HepG2 (cell line): Measurements from ENCODE around the gene YIPF4. TPM values are rescaled to one million over a fixed set of nuclear protein-coding genes. Genes with fewer than 3 reads are reported as not detected.

Experiments used
- ASH2L ChIP-seq: fragments of 300-600, 200-600 bp; sonication (generic); IDR thresholded peaks from 2 replicates; pipeline ENCODE4 v1.7.0; 2017; ENCODE audit warnings: low read depth, mild to moderate bottlenecking, moderate library complexity, mixed read lengths, low read length; ENCODE audit not compliant: insufficient read length
- ATF1 ChIP-seq: IDR thresholded peaks from 2 replicates; pipeline ENCODE4 v1.6.1; 2016; ENCODE audit warnings: mild to moderate bottlenecking, control low read depth
- CREM ChIP-seq, 2 experiments: sonication (generic) in 1 of 2; formaldehyde crosslinking in 1 of 2; IDR thresholded peaks; 2 replicates each; pipeline versions ENCODE4 v1.4.0 to v1.6.1; 2016 to 2020; ENCODE audit warnings: antibody characterized with exemption in 1 of 2, mild to moderate bottlenecking in 1 of 2, missing genetic modification reagents in 1 of 2
- DNMT1 ChIP-seq: sonication (generic); formaldehyde crosslinking; IDR thresholded peaks from 2 replicates; pipeline ENCODE4 v1.5.1; 2020; ENCODE audit warnings: mild to moderate bottlenecking, missing genetic modification reagents
- FLYWCH1 ChIP-seq: sonication (generic); formaldehyde crosslinking; IDR thresholded peaks from 2 replicates; pipeline ENCODE4 v1.8.1; 2023; ENCODE audit warnings: mild to moderate bottlenecking, missing genetic modification reagents
- GPN1 ChIP-seq: sonication (generic); formaldehyde crosslinking; IDR thresholded peaks from 2 replicates; pipeline ENCODE4 v1.5.1; 2020; ENCODE audit warnings: missing genetic modification reagents, borderline replicate concordance
- HES4 ChIP-seq: sonication (generic); formaldehyde crosslinking; IDR thresholded peaks from 2 replicates; pipeline ENCODE4 v1.9.0; 2021; ENCODE audit warnings: mild to moderate bottlenecking, missing genetic modification reagents, borderline replicate concordance
- HOXA7 ChIP-seq: sonication (generic); formaldehyde crosslinking; IDR thresholded peaks from 2 replicates; pipeline ENCODE4 v1.8.1; 2022; ENCODE audit warnings: mild to moderate bottlenecking, missing genetic modification reagents, moderate library complexity
- HOXA9 ChIP-seq: sonication (generic); formaldehyde crosslinking; IDR thresholded peaks from 2 replicates; pipeline ENCODE4 v1.8.1; 2022; ENCODE audit warnings: missing genetic modification reagents, mild to moderate bottlenecking, moderate library complexity, borderline replicate concordance
- IRF2 ChIP-seq: IDR thresholded peaks from 2 replicates; pipeline ENCODE4 v1.6.1; 2018; ENCODE audit warnings: missing genetic modification reagents, missing compliant biosample characterization
- MZF1 ChIP-seq: sonication (generic); formaldehyde crosslinking; IDR thresholded peaks from 2 replicates; pipeline ENCODE4 v1.8.1; 2023; ENCODE audit warnings: mild to moderate bottlenecking, missing genetic modification reagents, borderline replicate concordance
- POGZ ChIP-seq: sonication (generic); formaldehyde crosslinking; IDR thresholded peaks from 2 replicates; pipeline ENCODE4 v1.4.0; 2020; ENCODE audit warnings: mild to moderate bottlenecking, missing genetic modification reagents
- THYN1 ChIP-seq: sonication (generic); formaldehyde crosslinking; IDR thresholded peaks from 2 replicates; pipeline ENCODE4 v1.8.1; 2023; ENCODE audit warnings: low read depth, mild to moderate bottlenecking, moderate library complexity, missing genetic modification reagents, borderline replicate concordance
- ZFP36L1 ChIP-seq: sonication (generic); formaldehyde crosslinking; IDR thresholded peaks from 2 replicates; pipeline ENCODE4 v1.8.0; 2022; ENCODE audit warnings: mild to moderate bottlenecking, missing genetic modification reagents, moderate library complexity
- ZFP41 ChIP-seq: sonication (generic); formaldehyde crosslinking; IDR thresholded peaks from 2 replicates; pipeline ENCODE4 v1.4.0; 2020; ENCODE audit warnings: mild to moderate bottlenecking, missing genetic modification reagents, borderline replicate concordance
- ZNF274 ChIP-seq: sonication (generic); formaldehyde crosslinking; IDR thresholded peaks from 2 replicates; pipeline ENCODE4 v1.5.1; 2020; ENCODE audit warnings: mild to moderate bottlenecking, missing genetic modification reagents
- ZNF530 ChIP-seq: sonication (generic); formaldehyde crosslinking; IDR thresholded peaks from 2 replicates; pipeline ENCODE4 v1.5.0; 2020; ENCODE audit warnings: low read depth, mild to moderate bottlenecking, missing genetic modification reagents
- ZNF775 ChIP-seq: sonication (generic); formaldehyde crosslinking; IDR thresholded peaks from 2 replicates; pipeline ENCODE4 v1.4.0; 2020; ENCODE audit warnings: missing genetic modification reagents, mild to moderate bottlenecking, moderate library complexity, borderline replicate concordance
- ZNF850 ChIP-seq: sonication (generic); formaldehyde crosslinking; conservative IDR thresholded peaks from 2 replicates; pipeline ENCODE4 v1.9.0; 2021; ENCODE audit warnings: mild to moderate bottlenecking, missing genetic modification reagents
- polyA plus RNA-seq, 8 experiments: library from polyadenylated mRNA; depleted of rRNA in 3 of 8; stranded (reverse) in 7 of 8; unstranded in 1 of 8; fragments of >200 nt; fragmentation: Illumina TruSeq in 4 of 8; extraction: Trizol in 4 of 8; gene quantifications; 2 replicates each; pipeline versions ENCODE4 v1.2.1 to v1.2.3, GENCODE V29; 2011 to 2016; ENCODE audit warnings: low read depth in 4 of 8, missing spikeins in 1 of 8, mixed read lengths in 1 of 8; ENCODE audit not compliant: insufficient read depth in 1 of 8
- total RNA-seq, 5 experiments: library from RNA; depleted of rRNA; stranded (reverse); fragments of >200 nt; fragmentation: Illumina TruSeq; extraction: Trizol; gene quantifications; 2 replicates each; pipeline ENCODE4 v1.2.3, GENCODE V29; 2016; ENCODE audit warnings: low read depth in 1 of 5
- TF ChIP-seq, protein P1 (sequence below): IDR thresholded peaks from 2 replicates; pipeline ENCODE4 v1.6.1; 2016; ENCODE audit warnings: mild to moderate bottlenecking
- TF ChIP-seq, protein P2 (sequence below): sonication (generic); formaldehyde crosslinking; IDR thresholded peaks from 2 replicates; pipeline ENCODE4 v1.5.0; 2020; ENCODE audit warnings: mild to moderate bottlenecking, missing genetic modification reagents
- TF ChIP-seq, protein P3 (sequence below): sonication (generic); formaldehyde crosslinking; IDR thresholded peaks from 2 replicates; pipeline ENCODE4 v1.4.0; 2020; ENCODE audit warnings: missing genetic modification reagents

YIPF4 gene
- total and polyA plus RNA-seq, 2 of the 13 experiments (the other 11 are each of a cell fraction or from before 2014, with no cell fraction given): 19.0 to 43.9 TPM

DNA sequence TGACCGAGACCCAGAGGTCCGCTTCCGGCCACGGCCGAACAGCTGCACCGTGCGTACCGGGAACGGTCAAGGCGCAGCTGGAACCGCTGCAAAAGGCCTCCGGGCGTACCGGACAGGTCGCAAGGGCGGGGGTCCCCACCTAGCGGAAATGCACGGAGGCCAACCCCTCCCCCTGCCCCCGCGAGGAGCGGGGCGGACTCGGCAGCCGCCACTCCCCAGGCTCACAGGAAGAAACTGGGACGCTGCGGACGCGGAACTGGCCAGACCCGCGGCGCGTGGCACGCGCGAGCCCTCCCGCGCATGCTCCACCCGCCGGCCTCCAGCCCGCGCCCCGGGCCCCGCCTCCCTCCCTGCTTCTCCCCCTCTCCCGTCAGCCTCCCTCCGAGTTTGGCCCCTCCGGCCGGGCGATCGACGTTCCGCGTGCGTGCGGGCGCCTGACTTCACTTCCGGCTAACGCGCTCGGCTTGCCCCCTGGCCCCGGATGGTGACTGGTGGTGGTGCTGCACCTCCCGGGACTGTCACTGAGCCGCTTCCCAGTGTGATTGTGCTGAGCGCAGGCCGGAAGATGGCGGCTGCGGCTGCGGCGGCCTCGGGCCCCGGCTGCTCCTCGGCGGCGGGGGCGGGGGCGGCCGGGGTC is 79.1 kb downstream of the YIPF4 start, which contains the start of gene BIRC6 (continued):
- TF ChIP-seq, protein P1, sequence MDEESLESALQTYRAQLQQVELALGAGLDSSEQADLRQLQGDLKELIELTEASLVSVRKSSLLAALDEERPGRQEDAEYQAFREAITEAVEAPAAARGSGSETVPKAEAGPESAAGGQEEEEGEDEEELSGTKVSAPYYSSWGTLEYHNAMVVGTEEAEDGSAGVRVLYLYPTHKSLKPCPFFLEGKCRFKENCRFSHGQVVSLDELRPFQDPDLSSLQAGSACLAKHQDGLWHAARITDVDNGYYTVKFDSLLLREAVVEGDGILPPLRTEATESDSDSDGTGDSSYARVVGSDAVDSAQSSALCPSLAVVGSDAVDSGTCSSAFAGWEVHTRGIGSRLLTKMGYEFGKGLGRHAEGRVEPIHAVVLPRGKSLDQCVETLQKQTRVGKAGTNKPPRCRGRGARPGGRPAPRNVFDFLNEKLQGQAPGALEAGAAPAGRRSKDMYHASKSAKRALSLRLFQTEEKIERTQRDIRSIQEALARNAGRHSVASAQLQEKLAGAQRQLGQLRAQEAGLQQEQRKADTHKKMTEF (CRISPR knock-in tag): peak; percentile 97
- TF ChIP-seq ZFP41 (CRISPR knock-in tag) (0 out of 2 replicates have a peak, but pooled peaks have one; percentile 40), GPN1 (CRISPR knock-in tag) (peak; percentile 27; the same call in 1 of the 2 replicates), POGZ (CRISPR knock-in tag) (peak; percentile 98), ZFP36L1 (CRISPR knock-in tag) (peak; percentile 33; the same call in 1 of the 2 replicates), HES4 (CRISPR knock-in tag) (no peak; the same call in 1 of the 2 replicates), ZNF274 (CRISPR knock-in tag) (peak; percentile 98), ZNF530 (CRISPR knock-in tag) (no peak), ZNF850 (CRISPR knock-in tag) (peak; percentile 81; the same call in 1 of the 2 replicates), ZNF775 (CRISPR knock-in tag) (peak; percentile 80; the same call in 1 of the 2 replicates), HOXA9 (CRISPR knock-in tag) (peak; percentile 95; the same call in 1 of the 2 replicates), DNMT1 (CRISPR knock-in tag) (peak; percentile 62; the same call in 1 of the 2 replicates), FLYWCH1 (CRISPR knock-in tag) (0 out of 2 replicates have a peak, but pooled peaks have one; percentile 75), MZF1 (CRISPR knock-in tag) (0 out of 2 replicates have a peak, but pooled peaks have one; percentile 82), ASH2L (peak; percentile 96), ATF1 (CRISPR knock-in tag) (0 out of 2 replicates have a peak, but pooled peaks have one; percentile 49), HOXA7 (0 out of 2 replicates have a peak, but pooled peaks have one; percentile 7), THYN1 (CRISPR knock-in tag) (peak; percentile 16; the same call in 1 of the 2 replicates), IRF2 (CRISPR knock-in tag) (peak; percentile 94), CREM (IDR thresholded peaks at IDR 0.05) (peak; percentile 81), CREM (CRISPR knock-in tag; IDR thresholded peaks at IDR 0.05) (no peak)
- TF ChIP-seq, protein P2, sequence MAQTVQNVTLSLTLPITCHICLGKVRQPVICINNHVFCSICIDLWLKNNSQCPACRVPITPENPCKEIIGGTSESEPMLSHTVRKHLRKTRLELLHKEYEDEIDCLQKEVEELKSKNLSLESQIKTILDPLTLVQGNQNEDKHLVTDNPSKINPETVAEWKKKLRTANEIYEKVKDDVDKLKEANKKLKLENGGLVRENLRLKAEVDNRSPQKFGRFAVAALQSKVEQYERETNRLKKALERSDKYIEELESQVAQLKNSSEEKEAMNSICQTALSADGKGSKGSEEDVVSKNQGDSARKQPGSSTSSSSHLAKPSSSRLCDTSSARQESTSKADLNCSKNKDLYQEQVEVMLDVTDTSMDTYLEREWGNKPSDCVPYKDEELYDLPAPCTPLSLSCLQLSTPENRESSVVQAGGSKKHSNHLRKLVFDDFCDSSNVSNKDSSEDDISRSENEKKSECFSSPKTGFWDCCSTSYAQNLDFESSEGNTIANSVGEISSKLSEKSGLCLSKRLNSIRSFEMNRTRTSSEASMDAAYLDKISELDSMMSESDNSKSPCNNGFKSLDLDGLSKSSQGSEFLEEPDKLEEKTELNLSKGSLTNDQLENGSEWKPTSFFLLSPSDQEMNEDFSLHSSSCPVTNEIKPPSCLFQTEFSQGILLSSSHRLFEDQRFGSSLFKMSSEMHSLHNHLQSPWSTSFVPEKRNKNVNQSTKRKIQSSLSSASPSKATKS (CRISPR knock-in tag): peak; percentile 87; the same call in 1 of the 2 replicates
- TF ChIP-seq, protein P3, sequence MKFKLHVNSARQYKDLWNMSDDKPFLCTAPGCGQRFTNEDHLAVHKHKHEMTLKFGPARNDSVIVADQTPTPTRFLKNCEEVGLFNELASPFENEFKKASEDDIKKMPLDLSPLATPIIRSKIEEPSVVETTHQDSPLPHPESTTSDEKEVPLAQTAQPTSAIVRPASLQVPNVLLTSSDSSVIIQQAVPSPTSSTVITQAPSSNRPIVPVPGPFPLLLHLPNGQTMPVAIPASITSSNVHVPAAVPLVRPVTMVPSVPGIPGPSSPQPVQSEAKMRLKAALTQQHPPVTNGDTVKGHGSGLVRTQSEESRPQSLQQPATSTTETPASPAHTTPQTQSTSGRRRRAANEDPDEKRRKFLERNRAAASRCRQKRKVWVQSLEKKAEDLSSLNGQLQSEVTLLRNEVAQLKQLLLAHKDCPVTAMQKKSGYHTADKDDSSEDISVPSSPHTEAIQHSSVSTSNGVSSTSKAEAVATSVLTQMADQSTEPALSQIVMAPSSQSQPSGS (CRISPR knock-in tag): peak; percentile 83; the same call in 1 of the 2 replicates
